HG03342 (cell line): Measurements from ENCODE around the gene EWSR1.
A peak's percentile ranks its signal among the peaks of the same experiment; 100 is the strongest.
"Not testable (repeated sequence)": the region's sequence is repeated elsewhere in the genome, so short reads cannot be mapped to it uniquely, and the experiment has no call there.

ENCODE experiments used
- ATAC-seq: cut with Tn5 transposase; IDR thresholded peaks from one replicate; pipeline ENCODE4 v1.9.1; 2021; ENCODE audit warnings: mild to moderate bottlenecking, moderate library complexity; ENCODE audit not compliant: unreplicated experiment

Gene EWSR1

GRCh38 chr22:29267858-29268510, at the start of gene EWSR1, which contains the start of gene RHBDD3:
Gene EWSR1, plus strand, starts transcription at chr22:29268268. Its CDS starts 69 bp downstream, at chr22:29268337.
Gene RHBDD3, minus strand, starts transcription at chr22:29267981. Its CDS starts 2,355 bp downstream, at chr22:29265626.
- ATAC-seq: peak; percentile 66

GRCh38 chr22:29218758-29219408, 49.2 kb upstream of the EWSR1 start:
- ATAC-seq: no peak

GRCh38 chr22:29219409-29219782, 48.7 kb upstream of the EWSR1 start:
- ATAC-seq: not testable (repeated sequence)

GRCh38 chr22:29219881-29220670, 48.0 kb upstream of the EWSR1 start:
- no peak for ATAC-seq

- no peak for ATAC-seq
Measured at GRCh38 chr22:29224121-29224858, 43.8 kb upstream of the EWSR1 start.

- ATAC-seq: no peak
Measured at GRCh38 chr22:29224859-29225410, 43.1 kb upstream of the EWSR1 start.

GRCh38 chr22:29225422-29226090, 42.5 kb upstream of the EWSR1 start:
- ATAC-seq: no peak

GRCh38 chr22:29226351-29226981, 41.6 kb upstream of the EWSR1 start:
- ATAC-seq: no peak

GRCh38 chr22:29230972-29231875, 36.8 kb upstream of the EWSR1 start:
- no peak for ATAC-seq

GRCh38 chr22:29231971-29232959, 35.8 kb upstream of the EWSR1 start:
- ATAC-seq: no peak

- no peak for ATAC-seq
Measured at GRCh38 chr22:29233277-29233877, 34.7 kb upstream of the EWSR1 start.

GRCh38 chr22:29240481-29240880, 27.6 kb upstream of the EWSR1 start:
- not testable (repeated sequence) for ATAC-seq

GRCh38 chr22:29243874-29244446, 24.1 kb upstream of the EWSR1 start:
- ATAC-seq: no peak

- ATAC-seq: no peak
Measured at GRCh38 chr22:29244785-29245625, 23.1 kb upstream of the EWSR1 start.

- no peak for ATAC-seq
Measured at GRCh38 chr22:29245626-29246385, 22.3 kb upstream of the EWSR1 start.
